GM23338 (cell line): Measurements from ENCODE around the gene UNC45A. TPM values are rescaled to one million over a fixed set of nuclear protein-coding genes. Genes with fewer than 3 reads are reported as not detected.

Experiments
- ATAC-seq: fragments of 200-7000 bp; cut with Tn5 transposase; 3 replicates; pipeline ENCODE4 v1.9.1; 2020
- DNase-seq: peaks from one replicate; pipeline ENCODE4 v3.0.0-alpha.2; 2015; ENCODE audit warnings: low spot score
- H2AFZ ChIP-seq: fragments of 200-600 bp; sonication (generic); 2 replicates; pipeline ENCODE4 v1.8.0; 2016; ENCODE audit warnings: antibody characterized with exemption, mild to moderate bottlenecking, moderate library complexity
- H3F3A ChIP-seq: fragments of 200-600 bp; sonication (generic); replicated peaks from 2 replicates; pipeline ENCODE4 v1.8.0; 2017; ENCODE audit warnings: antibody characterized with exemption, mixed run types, low read depth
- H3K27ac ChIP-seq: fragments of 200-600 bp; sonication (generic); 2 replicates; pipeline ENCODE4 v1.6.1; 2016; ENCODE audit warnings: low read depth
- H3K27me3 ChIP-seq: fragments of 200-600 bp; sonication (generic); 2 replicates; pipeline ENCODE4 v1.8.0; 2016; ENCODE audit warnings: mild to moderate bottlenecking, mixed run types, moderate library complexity; ENCODE audit not compliant: insufficient read depth
- H3K36me3 ChIP-seq: fragments of 200-600 bp; sonication (generic); 2 replicates; pipeline ENCODE4 v1.8.0; 2016; ENCODE audit warnings: mild to moderate bottlenecking; ENCODE audit not compliant: insufficient read depth
- H3K4me1 ChIP-seq: fragments of 200-600 bp; sonication (generic); 2 replicates; pipeline ENCODE4 v1.8.0; 2016; ENCODE audit warnings: mild to moderate bottlenecking, moderate library complexity; ENCODE audit not compliant: insufficient read depth
- H3K4me2 ChIP-seq: fragments of 200-600 bp; sonication (generic); 2 replicates; pipeline ENCODE4 v1.7.1; 2017; ENCODE audit warnings: mixed run types
- H3K4me3 ChIP-seq: fragments of 200-600 bp; sonication (generic); 2 replicates; pipeline ENCODE4 v1.6.1; 2016; ENCODE audit warnings: mixed run types
- H3K79me2 ChIP-seq: fragments of 200-600 bp; sonication (generic); replicated peaks from 2 replicates; pipeline ENCODE4 v1.8.0; 2017; ENCODE audit warnings: mild to moderate bottlenecking; ENCODE audit not compliant: insufficient read depth
- H3K9me2 ChIP-seq: fragments of 200-600 bp; sonication (generic); 2 replicates; pipeline ENCODE4 v1.8.0; 2017; ENCODE audit not compliant: insufficient read depth
- H4K20me1 ChIP-seq: fragments of 200-600 bp; sonication (generic); replicated peaks from 2 replicates; pipeline ENCODE4 v1.8.0; 2017; ENCODE audit warnings: mild to moderate bottlenecking; ENCODE audit not compliant: insufficient read depth
- H3K27ac Mint-ChIP-seq: 2 replicates; pipeline ENCODE4 v1.8.0; 2020; ENCODE audit warnings: inconsistent platforms, mild to moderate bottlenecking, moderate library complexity, mixed read lengths
- H3K27me3 Mint-ChIP-seq: 3 replicates; pipeline ENCODE4 v1.8.0; 2022; ENCODE audit warnings: low read depth, mild to moderate bottlenecking, moderate library complexity, mixed read lengths, inconsistent platforms; ENCODE audit not compliant: insufficient read depth, poor library complexity
- H3K36me3 Mint-ChIP-seq: 3 replicates; pipeline ENCODE4 v1.8.0; 2021; ENCODE audit warnings: low read depth, mild to moderate bottlenecking, inconsistent platforms, moderate library complexity, mixed read lengths
- H3K4me1 Mint-ChIP-seq: 3 replicates; pipeline ENCODE4 v1.8.0; 2020; ENCODE audit warnings: mild to moderate bottlenecking, inconsistent platforms, mixed read lengths
- H3K4me3 Mint-ChIP-seq: 3 replicates; pipeline ENCODE4 v1.8.0; 2021; ENCODE audit warnings: moderate library complexity, mild to moderate bottlenecking, inconsistent platforms, mixed read lengths
- H3K9me3 Mint-ChIP-seq: 3 replicates; pipeline ENCODE4 v1.8.0; 2020; ENCODE audit warnings: moderate library complexity, mild to moderate bottlenecking, inconsistent platforms, mixed read lengths
- EZH2 ChIP-seq: fragments of 200-600 bp; sonication (generic); IDR thresholded peaks from one replicate; pipeline ENCODE4 v1.8.0; 2017; ENCODE audit warnings: antibody characterized with exemption, mild to moderate bottlenecking, low read depth; ENCODE audit not compliant: unreplicated experiment
- JUNB ChIP-seq: IDR thresholded peaks from one replicate; pipeline ENCODE4 v1.6.1; 2016; ENCODE audit warnings: antibody characterized with exemption; ENCODE audit not compliant: unreplicated experiment
- NANOG ChIP-seq: IDR thresholded peaks from 2 replicates; pipeline ENCODE4 v1.6.1; 2016; ENCODE audit warnings: antibody characterized with exemption, borderline replicate concordance
- POLR2AphosphoS5 ChIP-seq: IDR thresholded peaks from 2 replicates; pipeline ENCODE4 v1.6.1; 2016; ENCODE audit warnings: antibody characterized with exemption, low read depth
- STAT1 ChIP-seq: IDR thresholded peaks from one replicate; pipeline ENCODE4 v1.6.1; 2016; ENCODE audit warnings: antibody characterized with exemption; ENCODE audit not compliant: unreplicated experiment
- ZNF114 ChIP-seq: fragments of 250-450 bp; sonication (Bioruptor Pico); IDR thresholded peaks from 2 replicates; pipeline ENCODE4 v1.5.0; 2020; ENCODE audit warnings: mild to moderate bottlenecking, moderate library complexity
- polyA plus RNA-seq: library from polyadenylated mRNA; unstranded; fragments of >200 nt; fragmentation: Nextera tagmentation; extraction: Ambion mirVana; gene quantifications from 2 replicates; pipeline ENCODE4 v1.2.1, GENCODE V29; 2016
- total RNA-seq: library from RNA; depleted of rRNA; stranded (reverse); fragments of >200 nt; shearing (Covaris generic); gene quantifications from 2 replicates; pipeline ENCODE4 v1.2.3, GENCODE V29; 2014
- TF ChIP-seq, protein P1 (sequence below), 2 experiments: fragments of 200-600 bp in 1 of 2; sonication (generic) in 1 of 2; conservative IDR thresholded peaks; 2 replicates each; pipeline versions ENCODE4 v1.5.1 to v1.6.1; 2016 to 2017; ENCODE audit warnings: antibody characterized with exemption in 2 of 2, low read depth in 2 of 2, mild to moderate bottlenecking in 2 of 2, moderate library complexity in 1 of 2
- TF ChIP-seq, protein P2 (sequence below): fragments of 250-450 bp; sonication (Bioruptor Pico); IDR thresholded peaks from 2 replicates; pipeline ENCODE4 v1.5.0; 2020; ENCODE audit warnings: mild to moderate bottlenecking, moderate library complexity

UNC45A gene
- total and polyA plus RNA-seq, 2 experiments from 2014 or later: 40.2 to 86.8 TPM

DNA sequence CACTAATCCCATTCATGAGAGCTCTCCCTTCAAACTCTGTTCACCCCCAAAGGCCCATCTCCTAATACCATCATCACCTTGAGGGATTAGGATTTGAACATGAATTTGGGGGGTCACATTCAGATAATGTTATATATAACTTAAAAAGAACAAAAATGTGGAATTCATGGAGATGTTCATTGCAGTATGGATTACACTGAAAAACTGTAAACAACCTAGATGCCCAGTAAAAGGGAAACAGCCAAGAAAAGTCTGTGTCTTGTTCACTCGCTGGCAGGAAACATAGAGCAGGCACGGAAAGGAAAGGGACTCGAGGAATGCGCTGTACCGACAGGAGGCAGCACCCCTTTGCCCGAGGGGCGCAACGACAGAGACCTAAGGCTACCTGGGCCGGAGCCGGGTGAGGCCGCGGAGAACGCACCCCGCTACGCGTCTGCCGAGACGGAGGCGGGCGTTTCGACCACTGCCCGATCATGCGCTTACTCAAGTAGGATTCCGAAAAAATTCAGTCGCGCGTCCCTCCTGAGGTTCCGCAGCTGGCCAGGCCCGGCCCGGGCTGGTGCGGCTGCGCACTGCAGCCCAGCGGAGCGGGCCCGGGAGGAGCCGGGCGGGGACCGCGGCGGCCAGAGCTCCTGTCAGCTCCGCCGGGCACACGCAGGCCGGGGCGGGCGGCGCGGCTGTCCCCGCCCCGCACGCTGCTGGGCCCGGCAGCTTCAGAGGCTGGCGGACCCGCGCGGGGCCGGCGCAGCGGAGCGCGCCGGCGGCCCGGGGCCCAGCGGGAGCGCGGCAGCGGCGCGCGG, 32.8 kb upstream of the UNC45A start:
- Mint-ChIP-seq H3K4me3 (peak overlapping the region; percentile 86), H3K9me3 (no peaks in the 10 kb centered on the region; the same call in 2 of the 3 replicates), H3K4me1 (peaks cover 15% of the 10 kb centered on the region), H3K36me3 (peaks cover 10% of the 10 kb centered on the region), H3K27ac (no peak overlapping the region), H3K27me3 (peaks cover 24% of the 10 kb centered on the region)
- peaks cover 15% of the 10 kb centered on the region for H3F3A ChIP-seq
- peak overlapping the region; percentile 85 for H2AFZ ChIP-seq
- peak overlapping the region; percentile 79 for H3K4me2 ChIP-seq
- peak overlapping the region; percentile 83 for H3K4me3 ChIP-seq
- H3K36me3 ChIP-seq: no peaks in the 10 kb centered on the region
- TF ChIP-seq JUNB: no peak
- TF ChIP-seq, protein P1, sequence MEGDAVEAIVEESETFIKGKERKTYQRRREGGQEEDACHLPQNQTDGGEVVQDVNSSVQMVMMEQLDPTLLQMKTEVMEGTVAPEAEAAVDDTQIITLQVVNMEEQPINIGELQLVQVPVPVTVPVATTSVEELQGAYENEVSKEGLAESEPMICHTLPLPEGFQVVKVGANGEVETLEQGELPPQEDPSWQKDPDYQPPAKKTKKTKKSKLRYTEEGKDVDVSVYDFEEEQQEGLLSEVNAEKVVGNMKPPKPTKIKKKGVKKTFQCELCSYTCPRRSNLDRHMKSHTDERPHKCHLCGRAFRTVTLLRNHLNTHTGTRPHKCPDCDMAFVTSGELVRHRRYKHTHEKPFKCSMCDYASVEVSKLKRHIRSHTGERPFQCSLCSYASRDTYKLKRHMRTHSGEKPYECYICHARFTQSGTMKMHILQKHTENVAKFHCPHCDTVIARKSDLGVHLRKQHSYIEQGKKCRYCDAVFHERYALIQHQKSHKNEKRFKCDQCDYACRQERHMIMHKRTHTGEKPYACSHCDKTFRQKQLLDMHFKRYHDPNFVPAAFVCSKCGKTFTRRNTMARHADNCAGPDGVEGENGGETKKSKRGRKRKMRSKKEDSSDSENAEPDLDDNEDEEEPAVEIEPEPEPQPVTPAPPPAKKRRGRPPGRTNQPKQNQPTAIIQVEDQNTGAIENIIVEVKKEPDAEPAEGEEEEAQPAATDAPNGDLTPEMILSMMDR (conservative IDR thresholded peaks at IDR 0.05; ENCODE audit: low read depth in 2 of 2): peak; percentile 63 to 79
- H3K27ac ChIP-seq: peak overlapping the region; percentile 27; the same call in 1 of the 2 replicates
- DNase-seq (peak; percentile 87), ATAC-seq (peak; percentile 75)
- peaks cover 24% of the 10 kb centered on the region for H3K27me3 ChIP-seq
- no peaks in the 10 kb centered on the region for H4K20me1 ChIP-seq
- H3K4me1 ChIP-seq: peaks cover 18% of the 10 kb centered on the region
- no peaks in the 10 kb centered on the region for H3K9me2 ChIP-seq
- H3K79me2 ChIP-seq: no peaks in the 10 kb centered on the region

DNA sequence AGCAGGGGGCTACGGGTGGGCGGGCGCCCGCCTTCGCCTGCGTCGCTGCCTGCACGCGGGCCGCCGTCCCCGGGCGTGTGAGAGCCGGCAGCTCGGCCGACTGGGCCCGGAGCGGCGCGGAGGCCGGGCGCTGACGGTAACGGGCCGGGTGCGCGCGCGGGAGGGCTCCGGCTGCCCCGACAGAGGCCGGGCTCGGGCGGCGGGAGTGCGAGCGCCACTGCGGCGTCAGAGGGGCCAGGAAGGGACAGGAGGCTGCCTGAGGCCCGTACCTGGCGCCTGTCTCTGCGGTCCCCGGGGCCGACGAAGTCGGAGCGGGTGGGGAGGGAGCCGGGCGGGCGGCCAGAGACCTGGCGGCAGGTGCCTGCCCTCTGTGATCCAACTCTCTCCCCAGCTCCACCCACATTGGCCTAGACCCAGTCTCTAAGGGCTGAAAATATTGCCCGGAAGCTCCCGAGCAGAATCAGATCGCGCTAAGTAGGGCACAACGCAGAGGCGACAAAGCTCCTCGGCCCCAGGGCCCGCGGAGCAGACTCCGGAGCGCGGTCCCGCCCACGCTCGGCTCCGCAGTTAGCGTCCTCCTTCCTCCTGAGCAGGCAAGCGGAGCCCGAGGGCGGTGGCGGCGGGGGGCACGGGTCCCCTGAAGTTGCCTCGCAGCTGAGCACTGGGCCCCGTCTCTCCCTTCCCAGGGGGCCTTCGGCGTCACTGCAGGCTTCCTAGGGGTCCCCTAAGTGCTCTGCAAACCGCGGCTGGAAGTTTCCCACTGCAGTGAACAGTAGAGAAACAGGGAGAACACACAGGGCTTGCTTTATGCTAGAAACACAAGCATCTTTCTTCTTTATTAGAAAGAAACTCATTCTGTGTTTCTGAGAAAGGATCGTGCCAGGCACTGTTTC, 32.0 kb upstream of the UNC45A start, which contains the start of gene MAN2A2:
MAN2A2 (plus strand) TSS at position 463 of the 893 bp plus-strand sequence. CDS start 906 bp downstream, outside the sequence.
- H3K27ac Mint-ChIP-seq: no peak within 1 kb of the TSS
- Histone ChIP-seq H3K79me2 (no peaks in the 10 kb centered on the region), H2AFZ (peak within 1 kb of the TSS; percentile 93), H4K20me1 (no peaks in the 10 kb centered on the region), H3K36me3 (no peaks in the 10 kb centered on the region), H3K4me1 (peaks cover 18% of the 10 kb centered on the region), H3K9me2 (no peaks in the 10 kb centered on the region), H3K27me3 (peaks cover 24% of the 10 kb centered on the region), H3K4me2 (peak within 1 kb of the TSS; percentile 81), H3K27ac (peak within 1 kb of the TSS; percentile 27; the same call in 1 of the 2 replicates), H3F3A (peaks cover 15% of the 10 kb centered on the region), H3K4me3 (peak within 1 kb of the TSS; percentile 84)
- peak; percentile 70 for DNase-seq
- H3K4me1 Mint-ChIP-seq: peaks cover 15% of the 10 kb centered on the region
- peaks cover 24% of the 10 kb centered on the region for H3K27me3 Mint-ChIP-seq
- peak within 1 kb of the TSS; percentile 86 for H3K4me3 Mint-ChIP-seq
- peaks cover 11% of the 10 kb centered on the region for H3K36me3 Mint-ChIP-seq
- no peaks in the 10 kb centered on the region; the same call in 2 of the 3 replicates for H3K9me3 Mint-ChIP-seq
- ATAC-seq: peak; percentile 51
- TF ChIP-seq, protein P1 (conservative IDR thresholded peaks at IDR 0.05; ENCODE audit: low read depth in 2 of 2): no peak
- TF ChIP-seq POLR2AphosphoS5 (no peak), NANOG (no peak), EZH2 (no peak), STAT1 (no peak), ZNF114 (CRISPR knock-in tag) (no peak)
- TF ChIP-seq, protein P2, sequence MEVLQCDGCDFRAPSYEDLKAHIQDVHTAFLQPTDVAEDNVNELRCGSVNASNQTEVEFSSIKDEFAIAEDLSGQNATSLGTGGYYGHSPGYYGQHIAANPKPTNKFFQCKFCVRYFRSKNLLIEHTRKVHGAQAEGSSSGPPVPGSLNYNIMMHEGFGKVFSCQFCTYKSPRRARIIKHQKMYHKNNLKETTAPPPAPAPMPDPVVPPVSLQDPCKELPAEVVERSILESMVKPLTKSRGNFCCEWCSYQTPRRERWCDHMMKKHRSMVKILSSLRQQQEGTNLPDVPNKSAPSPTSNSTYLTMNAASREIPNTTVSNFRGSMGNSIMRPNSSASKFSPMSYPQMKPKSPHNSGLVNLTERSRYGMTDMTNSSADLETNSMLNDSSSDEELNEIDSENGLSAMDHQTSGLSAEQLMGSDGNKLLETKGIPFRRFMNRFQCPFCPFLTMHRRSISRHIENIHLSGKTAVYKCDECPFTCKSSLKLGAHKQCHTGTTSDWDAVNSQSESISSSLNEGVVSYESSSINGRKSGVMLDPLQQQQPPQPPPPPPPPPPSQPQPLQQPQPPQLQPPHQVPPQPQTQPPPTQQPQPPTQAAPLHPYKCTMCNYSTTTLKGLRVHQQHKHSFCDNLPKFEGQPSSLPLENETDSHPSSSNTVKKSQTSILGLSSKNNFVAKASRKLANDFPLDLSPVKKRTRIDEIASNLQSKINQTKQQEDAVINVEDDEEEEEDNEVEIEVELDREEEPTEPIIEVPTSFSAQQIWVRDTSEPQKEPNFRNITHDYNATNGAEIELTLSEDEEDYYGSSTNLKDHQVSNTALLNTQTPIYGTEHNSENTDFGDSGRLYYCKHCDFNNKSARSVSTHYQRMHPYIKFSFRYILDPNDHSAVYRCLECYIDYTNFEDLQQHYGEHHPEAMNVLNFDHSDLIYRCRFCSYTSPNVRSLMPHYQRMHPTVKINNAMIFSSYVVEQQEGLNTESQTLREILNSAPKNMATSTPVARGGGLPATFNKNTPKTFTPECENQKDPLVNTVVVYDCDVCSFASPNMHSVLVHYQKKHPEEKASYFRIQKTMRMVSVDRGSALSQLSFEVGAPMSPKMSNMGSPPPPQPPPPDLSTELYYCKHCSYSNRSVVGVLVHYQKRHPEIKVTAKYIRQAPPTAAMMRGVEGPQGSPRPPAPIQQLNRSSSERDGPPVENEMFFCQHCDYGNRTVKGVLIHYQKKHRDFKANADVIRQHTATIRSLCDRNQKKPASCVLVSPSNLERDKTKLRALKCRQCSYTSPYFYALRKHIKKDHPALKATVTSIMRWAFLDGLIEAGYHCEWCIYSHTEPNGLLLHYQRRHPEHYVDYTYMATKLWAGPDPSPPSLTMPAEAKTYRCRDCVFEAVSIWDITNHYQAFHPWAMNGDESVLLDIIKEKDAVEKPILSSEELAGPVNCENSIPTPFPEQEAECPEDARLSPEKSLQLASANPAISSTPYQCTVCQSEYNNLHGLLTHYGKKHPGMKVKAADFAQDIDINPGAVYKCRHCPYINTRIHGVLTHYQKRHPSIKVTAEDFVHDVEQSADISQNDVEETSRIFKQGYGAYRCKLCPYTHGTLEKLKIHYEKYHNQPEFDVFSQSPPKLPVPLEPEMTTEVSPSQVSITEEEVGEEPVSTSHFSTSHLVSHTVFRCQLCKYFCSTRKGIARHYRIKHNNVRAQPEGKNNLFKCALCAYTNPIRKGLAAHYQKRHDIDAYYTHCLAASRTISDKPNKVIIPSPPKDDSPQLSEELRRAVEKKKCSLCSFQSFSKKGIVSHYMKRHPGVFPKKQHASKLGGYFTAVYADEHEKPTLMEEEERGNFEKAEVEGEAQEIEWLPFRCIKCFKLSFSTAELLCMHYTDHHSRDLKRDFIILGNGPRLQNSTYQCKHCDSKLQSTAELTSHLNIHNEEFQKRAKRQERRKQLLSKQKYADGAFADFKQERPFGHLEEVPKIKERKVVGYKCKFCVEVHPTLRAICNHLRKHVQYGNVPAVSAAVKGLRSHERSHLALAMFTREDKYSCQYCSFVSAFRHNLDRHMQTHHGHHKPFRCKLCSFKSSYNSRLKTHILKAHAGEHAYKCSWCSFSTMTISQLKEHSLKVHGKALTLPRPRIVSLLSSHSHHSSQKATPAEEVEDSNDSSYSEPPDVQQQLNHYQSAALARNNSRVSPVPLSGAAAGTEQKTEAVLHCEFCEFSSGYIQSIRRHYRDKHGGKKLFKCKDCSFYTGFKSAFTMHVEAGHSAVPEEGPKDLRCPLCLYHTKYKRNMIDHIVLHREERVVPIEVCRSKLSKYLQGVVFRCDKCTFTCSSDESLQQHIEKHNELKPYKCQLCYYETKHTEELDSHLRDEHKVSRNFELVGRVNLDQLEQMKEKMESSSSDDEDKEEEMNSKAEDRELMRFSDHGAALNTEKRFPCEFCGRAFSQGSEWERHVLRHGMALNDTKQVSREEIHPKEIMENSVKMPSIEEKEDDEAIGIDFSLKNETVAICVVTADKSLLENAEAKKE: no peak
